Measurements from ENCODE around the gene CD47.

CD47 gene

DNA sequence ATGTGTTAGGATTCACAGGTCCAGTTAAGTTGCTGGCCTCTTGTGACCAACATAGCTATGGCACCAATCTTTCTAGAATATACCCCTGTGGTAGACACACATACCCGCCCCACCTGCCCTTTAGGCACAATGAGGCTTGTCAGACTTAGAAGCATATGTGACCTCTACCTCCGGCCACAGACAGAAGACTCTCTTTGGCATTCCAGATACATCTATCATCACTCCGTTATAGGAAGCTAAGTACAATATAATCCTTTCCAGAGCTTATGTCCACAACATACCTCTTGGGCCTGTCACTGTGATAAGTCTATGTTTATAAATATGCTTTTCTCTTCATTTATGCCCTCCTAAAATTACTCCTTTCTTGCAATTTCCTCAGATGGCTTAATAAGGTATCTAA, 39.8 kb downstream of the CD47 start:
- no peak for DNase-seq (ENCODE audit: low spot score)

DNA sequence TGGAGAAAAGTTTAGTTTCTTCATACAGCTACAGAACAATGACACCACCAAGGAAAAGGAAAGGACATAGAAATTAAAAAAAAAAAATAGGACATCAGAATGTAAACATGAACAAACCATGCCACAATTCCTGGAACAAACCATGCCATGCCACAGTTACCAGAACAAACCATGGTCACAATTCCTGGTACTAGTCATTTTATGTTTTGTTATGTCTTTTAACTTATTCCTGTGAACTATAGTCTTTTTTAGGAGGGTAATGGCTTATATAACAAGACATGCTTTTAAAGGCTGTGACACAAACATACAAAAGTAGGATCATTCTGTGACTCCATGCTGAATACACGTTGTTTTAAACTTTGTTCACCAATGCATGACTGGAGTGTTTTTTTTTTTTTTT, 42.8 kb downstream of the CD47 start:
- DNase-seq (ENCODE audit: low spot score), result no peak

DNA sequence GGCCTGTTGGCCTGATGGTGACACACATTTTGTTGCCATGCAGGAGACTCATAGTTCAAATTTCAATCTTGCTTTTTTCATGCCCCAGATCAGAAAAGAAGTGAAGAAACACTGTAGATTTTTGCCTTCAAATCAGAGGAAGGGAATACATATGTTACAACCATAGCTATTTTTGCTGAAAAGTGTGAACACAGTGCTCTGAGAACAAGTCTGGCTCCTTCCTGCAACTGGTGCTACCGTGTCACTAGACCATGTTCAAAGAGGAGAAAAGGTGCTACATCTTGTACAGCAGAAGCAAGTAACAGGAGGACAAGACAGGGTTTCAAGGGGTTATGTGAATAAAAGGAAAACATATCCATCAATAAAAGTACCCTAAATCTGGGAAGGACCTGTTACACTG, 44.6 kb downstream of the CD47 start:
- DNase-seq (ENCODE audit: low spot score), result no peak

DNA sequence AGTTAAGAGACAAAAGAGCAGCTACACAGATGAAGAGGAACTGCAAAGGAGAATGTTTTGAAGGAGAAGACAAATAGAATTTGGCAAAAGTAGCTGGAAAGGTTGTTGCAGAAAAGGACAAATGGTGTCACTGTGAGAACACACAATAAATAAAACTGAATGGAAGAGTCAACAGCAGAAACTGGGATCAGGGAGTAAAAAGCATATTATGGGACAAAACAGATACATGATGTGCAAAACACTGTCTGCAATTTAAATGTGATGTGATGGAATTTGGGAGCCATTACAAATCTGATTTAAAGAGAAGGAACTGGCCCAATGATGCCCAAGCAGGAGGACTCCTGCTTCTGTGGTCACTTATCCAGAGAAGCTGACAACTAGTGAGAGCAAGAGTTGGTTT, 46.1 kb downstream of the CD47 start:
- DNase-seq (ENCODE audit: low spot score), result no peak

DNA sequence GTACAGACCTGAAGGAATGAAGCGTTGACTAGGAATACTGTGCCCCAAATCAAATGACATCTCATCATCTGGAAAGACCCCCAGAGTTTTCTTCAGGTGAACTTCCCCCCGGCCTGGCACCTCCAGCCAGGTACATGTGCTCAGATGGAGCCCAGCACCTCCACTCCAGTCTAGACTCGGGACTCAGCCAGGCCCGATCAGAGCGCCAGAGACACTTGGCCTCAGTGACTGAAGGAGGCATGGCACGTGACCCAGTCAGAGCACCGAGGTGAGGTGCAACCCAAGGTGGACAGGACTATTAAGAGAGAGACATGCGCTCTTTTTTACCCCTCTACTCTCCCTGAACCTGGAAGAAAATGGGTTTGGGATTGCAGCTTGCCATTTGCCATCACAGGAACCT, 48.5 kb downstream of the CD47 start:
- DNase-seq (ENCODE audit: low spot score), result no peak

DNA sequence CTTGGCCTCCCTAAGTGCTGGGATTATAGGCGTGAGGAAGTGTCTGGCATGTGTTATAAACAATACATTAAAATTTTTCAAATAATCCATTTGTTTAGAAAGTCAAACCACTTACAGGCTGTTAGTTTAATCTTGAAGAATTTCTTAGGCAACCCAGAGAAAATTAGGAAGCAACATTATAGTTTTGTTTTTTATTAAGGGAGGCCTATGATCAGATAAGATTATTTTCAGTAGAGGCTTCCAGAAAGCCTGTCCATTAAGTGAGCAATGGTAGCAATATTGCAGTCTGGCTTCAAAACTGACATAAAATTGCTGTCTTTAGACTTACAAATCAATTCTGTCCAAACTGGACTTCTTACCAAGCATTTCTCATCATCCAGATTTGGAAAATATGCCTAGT, 49.6 kb downstream of the CD47 start:
- DNase-seq (ENCODE audit: low spot score), result no peak

DNA sequence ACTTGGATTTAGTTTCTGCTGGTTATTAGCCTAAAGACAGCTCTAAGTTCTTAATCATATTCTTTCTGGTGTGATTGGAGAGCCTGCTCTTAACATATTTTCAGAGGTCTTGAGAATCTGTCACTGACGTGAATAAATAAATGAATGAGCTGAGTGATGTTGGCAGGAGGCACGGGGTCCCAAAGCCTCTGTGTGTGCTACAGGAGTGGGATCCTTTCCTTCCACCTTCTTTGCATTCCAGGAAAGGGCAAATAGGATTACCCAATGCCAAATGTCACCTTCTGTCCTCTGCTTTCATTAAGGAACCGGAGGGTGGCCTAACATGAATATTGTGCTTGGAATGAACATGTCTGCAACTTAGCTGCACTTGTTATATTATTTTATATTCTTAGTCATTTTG, 53.1 kb downstream of the CD47 start:
- DNase-seq (ENCODE audit: low spot score), result no peak

DNA sequence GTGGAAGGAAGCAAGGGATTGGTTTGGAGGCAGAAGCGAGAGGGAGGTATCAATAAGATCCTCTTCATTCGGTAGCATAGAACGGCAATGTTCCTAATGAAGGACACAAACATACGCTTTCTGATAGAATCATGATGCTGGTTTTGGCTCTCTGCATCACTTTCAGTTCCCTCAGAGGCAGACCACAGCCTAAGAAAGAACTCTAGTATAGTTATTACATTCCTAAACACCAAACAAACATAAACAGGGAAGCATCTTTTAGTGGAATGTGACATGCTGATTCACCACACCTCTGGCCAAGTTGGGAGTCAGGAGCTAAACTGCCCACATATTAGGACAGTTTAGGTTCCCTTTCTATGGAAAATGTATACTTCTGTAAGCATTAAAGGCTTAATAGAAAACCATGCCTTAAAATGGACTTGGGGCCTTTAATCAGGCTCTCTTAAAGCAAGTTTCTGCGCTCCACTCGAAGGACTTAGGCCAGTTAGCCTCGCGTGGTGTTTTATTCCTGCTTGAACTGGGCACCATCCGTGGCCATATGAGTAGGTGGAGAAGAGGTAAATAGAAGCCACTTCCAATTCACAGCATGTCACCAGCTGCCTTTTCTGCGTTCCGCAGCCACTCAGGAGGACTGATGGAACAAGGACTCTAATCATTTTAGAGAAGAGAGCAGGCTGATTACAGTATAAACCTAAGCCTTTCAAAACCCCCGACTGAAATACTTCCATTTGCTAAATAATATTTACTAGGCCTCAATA, 53.7 kb downstream of the CD47 start:
- DNase-seq (ENCODE audit: low spot score), result peak; percentile 68

DNA sequence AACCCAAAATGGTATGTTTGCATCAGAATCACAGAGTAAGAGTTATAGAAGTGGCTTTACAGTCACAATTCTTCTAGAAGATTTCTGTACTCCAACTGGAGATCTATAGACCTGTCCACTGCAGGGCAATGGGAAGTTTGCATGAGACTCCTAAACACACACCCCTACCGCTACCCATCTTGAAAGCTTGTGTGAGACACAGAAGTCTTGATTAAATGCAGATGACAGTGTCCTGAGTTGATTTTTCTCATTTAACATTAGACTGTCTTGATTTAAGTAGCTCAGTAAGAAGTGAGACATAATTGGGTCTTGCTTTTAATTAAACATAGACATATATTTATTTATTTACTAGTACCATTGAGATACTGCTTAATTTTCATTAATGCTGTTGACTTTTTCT, 54.4 kb downstream of the CD47 start:
- DNase-seq (ENCODE audit: low spot score), result no peak

DNA sequence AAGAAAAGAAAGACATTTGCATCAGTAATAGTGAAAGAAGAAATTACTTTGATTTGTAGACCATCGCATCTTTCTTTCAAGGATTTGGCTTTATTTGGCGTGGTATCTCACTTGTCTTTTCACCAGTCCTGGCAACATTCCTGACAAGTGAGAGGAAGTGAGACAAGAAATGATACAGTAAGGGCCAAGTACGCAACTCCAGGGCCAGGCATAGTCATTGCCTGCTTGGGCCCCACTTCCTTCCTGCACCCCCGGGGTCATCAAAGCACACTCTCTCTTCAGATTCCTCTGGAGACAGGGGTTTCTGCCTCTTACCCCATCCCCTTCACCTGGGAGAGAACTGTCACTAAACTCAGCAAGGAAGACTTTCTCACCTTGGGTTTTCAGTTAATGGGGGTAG, 55.1 kb downstream of the CD47 start:
- no peak for DNase-seq (ENCODE audit: low spot score)

DNA sequence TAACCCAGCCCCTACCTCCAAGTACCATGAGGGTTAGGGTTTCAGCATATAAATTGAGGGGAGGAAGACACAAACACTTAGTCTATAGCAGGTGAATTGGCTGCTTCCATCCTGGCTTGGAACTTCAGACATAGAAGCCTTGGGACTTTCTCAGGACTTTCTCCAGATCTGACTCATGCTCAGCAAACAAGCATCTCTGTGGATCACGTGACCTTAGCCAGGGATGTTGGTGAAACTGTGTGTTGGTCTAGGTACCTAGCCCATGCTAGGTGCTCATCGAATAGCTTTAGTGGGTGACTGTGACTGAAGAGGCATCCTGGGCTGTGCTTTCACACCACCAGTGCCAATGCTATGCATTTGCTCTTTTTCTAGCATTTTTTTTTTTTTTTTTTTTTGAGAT, 58.9 kb downstream of the CD47 start:
- DNase-seq (ENCODE audit: low spot score), result peak; percentile 21

DNA sequence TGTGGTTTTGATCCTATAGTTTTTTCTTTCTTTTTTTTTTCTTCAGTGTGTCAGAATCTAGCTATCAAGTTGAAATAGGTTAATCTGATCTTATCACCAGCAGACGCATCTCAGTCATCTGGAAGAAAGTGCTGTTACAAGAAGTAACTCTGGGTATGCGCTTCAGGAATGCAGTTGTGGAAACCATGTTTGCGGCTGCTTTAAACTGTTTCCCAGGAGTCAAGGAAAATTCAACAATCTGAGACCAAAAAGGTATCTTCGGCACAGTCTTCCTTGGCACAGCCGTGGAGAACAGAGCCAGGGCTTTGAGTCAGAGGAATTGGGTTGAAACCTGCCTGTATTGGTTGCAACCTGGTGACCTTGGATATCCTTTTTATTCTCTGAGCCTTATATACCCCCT, 59.9 kb downstream of the CD47 start:
- no peak for DNase-seq (ENCODE audit: low spot score)

DNA sequence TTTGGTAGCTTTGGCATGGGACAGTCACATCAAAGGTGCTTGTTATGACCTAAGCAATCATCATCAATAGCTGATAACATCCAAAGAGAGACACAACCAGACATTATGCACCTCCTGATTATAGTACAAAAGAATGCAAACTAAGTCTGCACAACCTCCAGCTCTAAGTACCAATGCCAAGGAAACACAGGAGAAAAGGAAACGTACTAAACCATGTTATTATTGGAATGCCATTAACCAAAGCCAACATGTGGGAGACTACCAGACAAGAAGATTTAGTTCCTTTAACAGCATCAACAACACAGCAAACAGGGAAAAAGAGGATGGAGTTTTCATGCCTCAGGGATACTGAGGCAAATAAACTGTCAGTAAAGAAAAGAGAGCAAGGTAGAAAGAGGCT, 61.4 kb downstream of the CD47 start:
- no peak for DNase-seq (ENCODE audit: low spot score)

DNA sequence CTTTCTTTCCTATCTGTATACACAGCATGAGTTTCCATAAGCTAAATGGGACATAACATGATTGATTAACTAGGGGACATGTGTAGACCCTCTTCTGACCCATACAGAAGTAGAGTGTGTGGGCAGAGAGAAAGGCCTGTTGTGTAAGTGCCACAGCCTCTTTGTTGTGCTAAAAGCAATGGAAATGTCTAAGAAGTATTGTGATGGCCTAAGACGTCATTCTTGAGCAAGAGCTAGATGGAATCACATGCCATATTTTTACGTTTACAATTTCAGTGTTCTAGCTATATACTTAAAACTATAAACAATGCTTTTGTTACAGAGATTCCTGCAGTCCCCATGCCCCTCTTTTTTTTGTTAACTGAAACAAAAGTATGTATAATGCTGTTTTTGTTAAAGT, 61.9 kb downstream of the CD47 start:
- DNase-seq (ENCODE audit: low spot score), result no peak

DNA sequence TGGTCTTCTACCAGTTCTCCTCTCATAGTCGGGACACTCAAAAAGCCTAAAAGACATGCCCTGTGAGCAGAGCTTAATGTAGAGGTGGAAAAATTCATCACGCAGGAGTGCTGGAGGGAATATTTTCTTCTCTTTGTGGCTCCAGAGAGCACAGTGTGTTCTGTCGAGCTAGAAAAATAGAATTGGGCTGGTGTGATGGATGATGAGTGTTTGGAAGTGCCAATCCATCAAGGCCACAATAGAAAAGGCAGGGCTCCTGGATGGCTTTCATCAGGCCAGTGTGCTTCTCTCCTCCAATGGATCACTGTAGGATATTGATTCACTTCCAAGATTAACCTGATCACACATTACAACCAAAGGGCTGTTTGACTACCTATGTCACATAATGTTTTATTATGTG, 65.7 kb downstream of the CD47 start:
- no peak for DNase-seq (ENCODE audit: low spot score)

DNA sequence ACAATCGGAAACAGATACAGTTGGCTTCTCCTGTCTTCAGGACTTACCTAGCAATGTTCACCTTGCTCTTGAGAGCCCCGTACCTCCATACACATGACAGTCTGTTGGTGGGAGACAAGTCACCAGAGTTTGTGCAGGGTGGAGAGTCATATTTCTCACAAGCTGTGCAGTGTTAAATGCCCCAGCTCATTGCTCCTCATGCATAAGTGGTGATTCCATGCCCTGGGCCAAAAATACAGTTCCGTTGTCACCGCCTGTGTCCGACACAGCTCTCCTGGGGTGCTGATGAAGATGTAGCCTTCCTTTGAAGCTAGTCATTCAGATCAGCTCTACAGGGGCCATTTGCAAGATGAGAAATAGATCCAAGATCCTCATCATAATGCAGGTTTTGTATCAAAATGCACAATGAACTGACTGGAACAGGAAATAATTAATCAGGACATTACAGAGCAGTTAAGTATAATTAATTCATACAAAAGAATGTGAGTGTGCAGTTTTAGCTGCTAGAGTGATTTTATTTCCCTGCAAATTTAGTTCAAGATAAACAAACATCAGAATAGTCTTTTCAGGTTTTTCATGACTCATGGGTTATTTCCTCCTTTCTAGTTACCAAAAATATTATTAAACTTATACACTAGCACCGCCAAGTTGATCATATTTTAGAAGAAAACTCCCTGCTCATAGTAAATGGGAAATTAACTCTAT, 66.5 kb downstream of the CD47 start:
- DNase-seq (ENCODE audit: low spot score), result no peak

DNA sequence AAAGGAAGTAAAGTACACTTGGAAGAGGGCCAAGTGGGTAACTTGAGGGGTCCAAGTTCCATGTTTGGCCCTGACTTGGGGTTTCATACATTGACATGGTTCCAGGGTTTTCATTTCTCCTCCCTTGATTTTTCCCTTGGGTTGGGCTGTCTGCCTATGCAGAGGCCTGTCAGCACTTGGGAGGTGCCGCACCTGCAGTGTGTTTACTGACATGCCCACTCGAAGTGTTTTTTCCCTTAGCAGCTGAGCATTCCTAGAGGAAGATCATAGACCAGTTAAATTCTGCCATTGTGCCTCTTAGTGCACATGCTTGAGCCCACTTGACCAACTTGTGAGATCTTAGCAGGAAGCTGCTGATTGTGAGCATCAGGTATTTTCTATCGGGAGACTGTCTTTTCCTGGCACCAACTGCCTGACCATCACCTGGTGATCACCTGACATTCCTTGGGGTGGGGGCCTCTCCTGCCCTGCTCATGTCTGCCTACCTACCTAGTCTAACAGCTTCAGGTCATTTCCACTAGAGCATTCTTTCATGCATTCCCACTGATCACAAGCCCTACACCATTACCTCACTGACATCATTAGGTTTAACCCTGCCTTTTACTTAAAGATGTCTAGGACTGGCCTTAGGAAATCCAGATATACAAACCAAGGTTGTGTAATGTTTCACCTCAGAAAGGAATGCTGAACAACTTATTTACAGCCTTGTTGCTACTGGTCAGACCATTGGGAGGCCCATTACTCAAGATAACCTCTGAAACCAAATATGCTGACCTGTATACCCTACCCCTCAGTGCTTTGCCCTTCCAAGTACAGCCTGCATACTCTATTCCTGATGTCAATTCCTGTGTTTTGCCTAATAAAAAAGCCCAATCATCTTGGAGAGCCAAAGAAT, 68.3 kb downstream of the CD47 start:
- DNase-seq (ENCODE audit: low spot score), result no peak

DNA sequence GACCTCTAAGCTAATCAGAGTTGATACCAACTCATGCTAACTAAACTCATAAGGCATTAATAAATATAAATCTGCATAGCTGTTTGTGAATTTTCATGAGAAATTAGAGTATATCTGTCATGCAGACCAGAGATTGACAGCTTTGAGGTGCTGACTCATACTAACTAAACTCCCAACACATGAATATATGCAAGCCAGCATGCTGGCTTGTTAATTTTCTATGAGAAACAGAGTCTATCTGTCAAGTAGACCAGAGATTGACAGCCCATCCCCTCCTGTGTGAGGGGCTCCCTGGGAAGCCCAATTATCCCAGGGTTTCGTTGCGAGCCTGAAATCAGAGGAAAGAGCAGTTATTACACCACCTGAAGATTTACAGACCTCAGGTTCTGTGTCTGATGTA, 69.3 kb downstream of the CD47 start:
- DNase-seq (ENCODE audit: low spot score), result no peak

DNA sequence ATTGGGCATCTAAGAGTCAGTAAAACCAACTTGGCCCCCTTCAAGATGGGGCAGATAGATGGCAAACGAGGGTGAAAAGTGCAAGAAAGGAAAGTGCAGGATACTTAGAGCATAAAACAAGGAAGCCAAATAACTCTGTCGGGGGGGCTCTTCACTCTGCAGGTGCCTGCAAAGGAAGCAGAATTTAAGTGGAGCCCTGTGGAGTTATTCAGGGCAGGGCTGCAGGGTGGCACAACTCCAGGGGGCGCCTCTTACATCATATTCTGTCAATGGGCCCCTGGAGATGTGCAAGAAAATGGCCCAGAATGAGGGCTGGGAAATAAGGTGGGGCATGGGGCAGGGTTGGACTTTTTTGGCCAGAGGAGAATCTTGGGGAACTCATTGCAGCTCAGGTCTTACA, 69.7 kb downstream of the CD47 start:
- DNase-seq (ENCODE audit: low spot score), result no peak

DNA sequence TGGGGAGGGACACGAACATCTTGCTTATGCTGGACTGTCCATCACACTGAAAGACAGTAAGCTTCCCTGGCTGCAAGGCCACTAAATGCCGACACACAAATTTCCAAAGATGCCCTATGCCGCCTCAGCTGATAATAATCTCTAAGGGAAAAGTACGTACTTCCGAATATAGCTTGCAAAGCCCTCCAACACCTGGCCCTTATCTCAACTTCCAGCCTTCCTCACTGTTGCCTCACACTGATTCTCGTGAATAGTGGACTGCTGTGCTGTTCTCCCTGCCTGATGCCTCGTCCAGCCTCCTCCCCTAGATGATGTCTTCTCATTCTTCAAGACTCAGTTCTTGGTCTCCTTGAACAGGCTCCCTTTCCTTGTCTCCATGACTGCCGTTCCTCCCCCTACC, 72.3 kb downstream of the CD47 start:
- no peak for DNase-seq (ENCODE audit: low spot score)

DNA sequence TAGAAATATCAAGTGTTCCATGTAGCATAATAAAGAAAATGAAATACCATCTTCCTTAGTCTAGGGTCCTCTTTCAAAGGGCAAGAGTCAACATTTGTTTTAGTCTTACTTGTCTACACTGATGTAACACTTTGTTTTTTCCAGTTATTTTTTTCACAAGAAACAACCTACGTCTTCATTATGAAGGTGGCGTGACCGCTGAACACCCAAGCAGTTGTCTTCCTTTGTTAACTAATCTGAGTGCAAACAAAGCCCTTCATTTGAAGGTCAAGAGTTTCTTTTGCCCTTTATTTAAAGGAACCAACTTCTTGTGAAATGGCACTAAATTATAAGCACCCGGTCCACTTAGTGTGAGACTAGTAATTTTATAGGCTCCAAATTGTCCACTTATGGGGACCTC, 73.2 kb downstream of the CD47 start:
- DNase-seq (ENCODE audit: low spot score), result no peak

DNA sequence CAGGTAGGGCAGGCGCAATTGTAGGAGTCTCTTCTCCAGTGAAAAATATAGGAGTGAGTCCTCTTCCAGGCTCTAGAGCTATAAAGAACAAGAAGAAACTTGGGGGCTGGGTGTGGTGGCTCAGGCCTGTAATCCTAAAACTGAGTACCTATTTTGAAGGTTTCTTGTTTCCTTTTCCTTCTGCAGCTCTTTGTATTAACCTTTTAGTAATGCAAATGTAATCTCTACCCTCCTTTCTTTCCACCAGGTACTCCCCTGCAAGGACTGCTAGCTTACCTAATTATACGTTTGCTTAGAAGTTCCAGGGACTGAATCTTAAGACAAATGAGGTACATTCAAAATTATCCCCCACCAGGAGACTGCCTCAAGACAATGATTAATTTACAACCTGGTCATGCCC, 75.9 kb downstream of the CD47 start:
- DNase-seq (ENCODE audit: low spot score), result no peak
